ENCODE data around the gene MLANA. TPM values are rescaled to one million over a fixed set of nuclear protein-coding genes. Genes with fewer than 3 reads are reported as not detected.

The MLANA gene
- total RNA-seq, 4 donors from 2014 or later = not detected

GRCh38 chr9:5939530-5939929 lies 48.8 kb downstream of the MLANA start:
- no peak for ATAC-seq
- H3K27ac ChIP-seq = no peak overlapping the region
- H3K9me3 ChIP-seq = no peaks in the 10 kb centered on the region
- H3K36me3 ChIP-seq = peaks cover 0 to 8% of the 10 kb centered on the region in 2 donors
- no peaks in the 10 kb centered on the region for H3K27me3 ChIP-seq
- no peaks in the 10 kb centered on the region for H3K4me1 ChIP-seq
- no peak for TF ChIP-seq POLR2AphosphoS5 (IDR thresholded peaks at IDR 0.05)
- no peak for TF ChIP-seq CTCF (IDR thresholded peaks at IDR 0.05)
- TF ChIP-seq POLR2A (IDR thresholded peaks at IDR 0.05) = no peak
- TF ChIP-seq EP300 (IDR thresholded peaks at IDR 0.05) = no peak
- no peak overlapping the region for H3K4me3 ChIP-seq

DNA sequence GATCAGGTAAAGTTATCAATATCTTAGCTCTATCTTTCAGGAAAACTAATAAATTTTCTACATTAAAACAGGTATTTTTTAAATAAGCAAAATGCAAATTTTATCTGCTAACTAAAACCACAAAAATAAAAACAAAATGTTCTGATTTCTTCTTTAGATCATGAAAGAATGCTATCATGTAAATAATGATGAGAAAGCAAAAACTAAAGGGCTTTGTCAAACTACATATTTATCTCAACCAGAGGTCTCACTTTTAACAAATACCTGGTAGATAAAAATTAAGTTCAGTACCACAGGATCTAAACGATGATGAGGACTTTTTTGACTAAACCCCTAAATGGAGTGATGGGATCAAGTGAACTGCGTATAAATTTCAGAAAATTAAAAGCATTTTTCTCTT lies 50.5 kb downstream of the MLANA start:
- 85 to 89% methylated on average over 2 of the region's 2 CpGs for WGBS, 2 donors (ENCODE audit: low coverage in 1 of 2)

GRCh38 chr9:5945112-5945511 lies 54.4 kb downstream of the MLANA start:
- Histone ChIP-seq H3K27me3 (no peaks in the 10 kb centered on the region), H3K27ac (no peak overlapping the region), H3K9me3 (no peaks in the 10 kb centered on the region), H3K4me1 (no peaks in the 10 kb centered on the region), H3K4me3 (no peak overlapping the region), H3K36me3 (peaks cover 0 to 3% of the 10 kb centered on the region in 2 donors)
- WGBS, 2 donors (ENCODE audit: low coverage in 1 of 2) = 100% methylated on average over 1 of the region's 1 CpG
- ATAC-seq = no peak
- TF ChIP-seq POLR2AphosphoS5 (IDR thresholded peaks at IDR 0.05) = no peak
- TF ChIP-seq EP300 (IDR thresholded peaks at IDR 0.05) = no peak
- TF ChIP-seq POLR2A (IDR thresholded peaks at IDR 0.05) = no peak
- no peak for TF ChIP-seq CTCF (IDR thresholded peaks at IDR 0.05)

More for the DNA sequence above, 50.5 kb downstream of the MLANA start:
- Histone ChIP-seq H3K4me3 (no peak overlapping the region), H3K27me3 (no peaks in the 10 kb centered on the region), H3K4me1 (no peaks in the 10 kb centered on the region), H3K27ac (no peak overlapping the region), H3K36me3 (peaks cover 0 to 8% of the 10 kb centered on the region in 2 donors), H3K9me3 (no peaks in the 10 kb centered on the region)
- no peak for ATAC-seq
- TF ChIP-seq POLR2A (IDR thresholded peaks at IDR 0.05) (no peak), EP300 (IDR thresholded peaks at IDR 0.05) (no peak), CTCF (IDR thresholded peaks at IDR 0.05) (no peak), POLR2AphosphoS5 (IDR thresholded peaks at IDR 0.05) (no peak)

DNA sequence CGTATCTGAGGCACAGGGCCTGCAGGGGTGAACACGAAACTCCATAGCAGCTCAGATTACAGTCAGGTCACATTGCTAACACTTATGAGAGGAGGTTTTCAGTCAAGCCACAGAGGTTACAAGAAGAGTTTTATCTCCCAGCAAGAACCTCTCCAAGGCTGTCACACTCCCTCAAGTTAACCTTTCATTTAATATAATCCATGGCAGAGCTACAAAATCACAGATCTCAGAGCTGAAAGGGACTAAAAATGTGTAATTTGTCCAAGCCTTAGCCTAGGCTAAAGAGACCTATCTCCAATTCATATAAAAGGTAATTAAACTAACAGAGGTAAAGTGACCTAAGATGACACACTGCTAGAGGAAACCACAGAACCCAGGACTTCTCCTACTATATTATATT lies 57.2 kb downstream of the MLANA start:
- no peaks in the 10 kb centered on the region for H3K36me3 ChIP-seq
- no peaks in the 10 kb centered on the region for H3K27me3 ChIP-seq
- H3K9me3 ChIP-seq = no peaks in the 10 kb centered on the region
- H3K27ac ChIP-seq = no peak overlapping the region
- 69 to 96% methylated on average over 2 of the region's 2 CpGs for WGBS, 2 donors (ENCODE audit: low coverage in 1 of 2)
- no peak for TF ChIP-seq CTCF (IDR thresholded peaks at IDR 0.05)
- TF ChIP-seq POLR2A (IDR thresholded peaks at IDR 0.05) = no peak
- no peak for TF ChIP-seq POLR2AphosphoS5 (IDR thresholded peaks at IDR 0.05)
- no peak for TF ChIP-seq EP300 (IDR thresholded peaks at IDR 0.05)
- H3K4me3 ChIP-seq = no peak overlapping the region
- peaks cover 0 to 8% (median 0%) of the 10 kb centered on the region in 3 donors for H3K4me1 ChIP-seq
- ATAC-seq = no peak

DNA sequence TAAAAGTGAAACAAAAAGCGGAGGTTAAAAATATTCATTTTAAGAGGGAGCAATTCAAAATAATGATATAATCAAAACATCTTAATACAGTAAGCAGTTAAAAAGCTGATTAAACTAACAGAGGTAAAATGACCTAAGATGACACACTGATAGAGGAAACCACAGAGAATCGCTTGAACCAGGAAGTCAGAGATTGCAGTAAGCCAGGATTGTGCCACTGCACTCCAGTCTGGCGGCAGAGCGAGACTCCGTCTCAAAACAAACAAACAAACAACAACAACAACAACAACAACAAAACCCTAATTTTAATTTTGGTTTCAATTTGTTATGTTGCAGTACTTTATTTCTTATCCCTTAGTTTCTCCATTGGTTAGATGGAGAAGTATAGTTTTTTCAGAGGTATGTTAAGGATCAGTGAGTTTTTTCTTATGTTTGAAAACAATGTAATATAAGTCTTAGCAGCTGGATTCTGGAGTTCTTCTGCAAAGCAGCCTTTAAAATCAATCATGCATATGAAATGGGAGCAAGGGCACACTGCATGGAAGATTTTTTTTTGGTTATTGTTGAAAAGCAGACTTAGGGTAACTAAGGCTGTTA lies 58.5 kb downstream of the MLANA start:
- 25 to 47% methylated on average over 4 to 5 of the region's 5 CpGs for WGBS, 2 donors (ENCODE audit: low coverage in 1 of 2)
- no peaks in the 10 kb centered on the region for H3K36me3 ChIP-seq
- TF ChIP-seq POLR2AphosphoS5 (IDR thresholded peaks at IDR 0.05) = no peak
- TF ChIP-seq CTCF (IDR thresholded peaks at IDR 0.05) = no peak
- no peak for TF ChIP-seq EP300 (IDR thresholded peaks at IDR 0.05)
- no peak for TF ChIP-seq POLR2A (IDR thresholded peaks at IDR 0.05)
- no peak overlapping the region for H3K4me3 ChIP-seq
- no peaks in the 10 kb centered on the region for H3K9me3 ChIP-seq
- H3K27me3 ChIP-seq = no peaks in the 10 kb centered on the region
- no peak overlapping the region for H3K27ac ChIP-seq
- peaks cover 0 to 16% (median 0%) of the 10 kb centered on the region in 3 donors for H3K4me1 ChIP-seq
- no peak for ATAC-seq

Data from gastroesophageal sphincter (tissue), 4 donors.